Kidney epithelial cell (primary cell): ENCODE measurements around the gene ZNF549. TPM values are rescaled to one million over a fixed set of nuclear protein-coding genes. Genes with fewer than 3 reads are reported as not detected.
A peak's percentile ranks its signal among the peaks of the same experiment; 100 is the strongest.

Source experiments
- DNase-seq: peaks from one replicate; pipeline ENCODE4 v3.0.0-alpha.2; 2010; ENCODE audit warnings: low read depth
- H3K27me3 ChIP-seq: 2 replicates; pipeline ENCODE4 v1.6.0; 2011; ENCODE audit warnings: low read length; ENCODE audit not compliant: control insufficient read depth, insufficient read depth
- H3K36me3 ChIP-seq: 2 replicates; pipeline ENCODE4 v1.5.1; 2011; ENCODE audit warnings: low read length; ENCODE audit not compliant: control insufficient read depth, insufficient read depth
- H3K4me3 ChIP-seq: 2 replicates; pipeline ENCODE4 v1.5.1; 2011; ENCODE audit warnings: low read depth, mild to moderate bottlenecking, control low read depth, low read length
- CTCF ChIP-seq: IDR thresholded peaks from 2 replicates; pipeline ENCODE4 v1.5.1; 2011; ENCODE audit warnings: mild to moderate bottlenecking, moderate library complexity, low read length, control low read depth, inconsistent platforms; ENCODE audit not compliant: insufficient read depth, poor library complexity, severe bottlenecking
- total RNA-seq: library from RNA; depleted of rRNA; stranded (reverse); fragments of >200 nt; gene quantifications from 2 replicates; pipeline ENCODE4 v1.2.3, GENCODE V29; 2015

Gene ZNF549
- total RNA-seq, 1 donor from 2014 or later = 4.8 TPM

GRCh38 chr19:57557659-57558058 is 30.5 kb downstream of the ZNF549 start:
- no peak for TF ChIP-seq CTCF
- Histone ChIP-seq H3K36me3 (peaks cover 6% of the 10 kb centered on the region), H3K4me3 (no peak overlapping the region), H3K27me3 (no peaks in the 10 kb centered on the region)
- no peak for DNase-seq

GRCh38 chr19:57558525-57558924 is 31.4 kb downstream of the ZNF549 start:
- H3K36me3 ChIP-seq = peaks cover 6% of the 10 kb centered on the region
- DNase-seq = no peak
- no peak for TF ChIP-seq CTCF

GRCh38 chr19:57559008-57559403 is 31.9 kb downstream of the ZNF549 start:
- H3K27me3 ChIP-seq = no peaks in the 10 kb centered on the region
- peak overlapping the region; percentile 95 for H3K4me3 ChIP-seq
- TF ChIP-seq CTCF = no peak
- peaks cover 6% of the 10 kb centered on the region for H3K36me3 ChIP-seq
- DNase-seq = no peak

More at GRCh38 chr19:57558525-57558924, 31.4 kb downstream of the ZNF549 start:
- Histone ChIP-seq H3K4me3 (peak overlapping the region; percentile 95), H3K27me3 (no peaks in the 10 kb centered on the region)

- Histone ChIP-seq H3K27me3 (no peaks in the 10 kb centered on the region), H3K4me3 (peak within 1 kb of the TSS; percentile 95), H3K36me3 (peaks cover 3% of the 10 kb centered on the region)
- DNase-seq = peak; percentile 52
- TF ChIP-seq CTCF = no peak
These were observed 32.4 kb downstream of the ZNF549 start, which contains the start of gene ZNF550 for GRCh38 chr19:57559404-57560025. Gene ZNF550 (minus strand): TSS chr19:57559863. CDS start chr19:57559682, 181 bp downstream.

- Histone ChIP-seq H3K27me3 (no peaks in the 10 kb centered on the region), H3K36me3 (peaks cover 3% of the 10 kb centered on the region), H3K4me3 (peak overlapping the region; percentile 95)
- TF ChIP-seq CTCF = no peak
- DNase-seq = no peak
These were observed 32.9 kb downstream of the ZNF549 start for GRCh38 chr19:57560049-57560491.

GRCh38 chr19:57563547-57563946 is 36.4 kb downstream of the ZNF549 start:
- Histone ChIP-seq H3K4me3 (no peak overlapping the region), H3K27me3 (no peaks in the 10 kb centered on the region), H3K36me3 (no peaks in the 10 kb centered on the region)
- no peak for DNase-seq
- no peak for TF ChIP-seq CTCF
